H1 (cell line): Measurements from ENCODE around the gene EDC3. TPM values are rescaled to one million over a fixed set of nuclear protein-coding genes. Genes with fewer than 3 reads are reported as not detected.

ENCODE experiments used
- CTCF ChIA-PET: fragments of 300-600 bp; sonication (Branson Sonifier 250); formaldehyde crosslinking; loops from one replicate; lab custom pipeline; 2021; ENCODE audit not compliant: partially characterized antibody; lab: Charles Lee
- POLR2A ChIA-PET: fragments of 300-600 bp; sonication (Branson Sonifier 250); formaldehyde crosslinking; loops from one replicate; lab custom pipeline; 2021; ENCODE audit warnings: inconsistent platforms; ENCODE audit not compliant: partially characterized antibody; lab: Charles Lee
- DNase-seq, 2 experiments: peaks; one replicate each; pipeline versions ENCODE4 v3.0.0 to v3.0.0-alpha.2; 2010 to 2022; ENCODE audit warnings: low spot score in 2 of 2, low read depth in 1 of 2, mixed read lengths in 1 of 2
- FAIRE-seq: peaks from 2 replicates; lab custom pipeline; 2011; peaks lifted over from hg19 to GRCh38; lab: Jason Lieb, UNC
- H2AFZ ChIP-seq: 2 replicates; pipeline ENCODE4 v1.8.1; 2012; ENCODE audit warnings: low read length, inconsistent platforms
- H2AK5ac ChIP-seq: 2 replicates; pipeline ENCODE4 v1.6.1; 2013; ENCODE audit warnings: low read depth, low read length
- H2BK120ac ChIP-seq: replicated peaks from 2 replicates; pipeline ENCODE3; 2013; ENCODE audit warnings: low read depth, low read length, inconsistent platforms
- H2BK12ac ChIP-seq: 2 replicates; pipeline ENCODE4 v1.6.1; 2013; ENCODE audit warnings: low read depth, low read length
- H2BK15ac ChIP-seq: 2 replicates; pipeline ENCODE4 v1.6.1; 2013; ENCODE audit warnings: low read length
- H2BK20ac ChIP-seq: 2 replicates; pipeline ENCODE4 v1.6.1; 2013; ENCODE audit warnings: low read length
- H2BK5ac ChIP-seq: 2 replicates; pipeline ENCODE4 v1.6.1; 2013; ENCODE audit warnings: low read depth, low read length
- H3K14ac ChIP-seq: 2 replicates; pipeline ENCODE4 v1.6.1; 2013; ENCODE audit warnings: inconsistent platforms; ENCODE audit not compliant: insufficient read length
- H3K18ac ChIP-seq: 2 replicates; pipeline ENCODE4 v1.6.1; 2013; ENCODE audit warnings: low read length; ENCODE audit errors: extremely low read depth
- H3K23ac ChIP-seq: 2 replicates; pipeline ENCODE4 v1.6.1; 2013; ENCODE audit warnings: inconsistent platforms; ENCODE audit not compliant: insufficient read length
- H3K23me2 ChIP-seq: 2 replicates; pipeline ENCODE4 v1.6.1; 2013; ENCODE audit warnings: low read depth, low read length
- H3K27ac ChIP-seq: 2 replicates; pipeline ENCODE4 v1.6.1; 2011; ENCODE audit warnings: low read depth, low read length, inconsistent platforms
- H3K27me3 ChIP-seq, 4 experiments: replicated peaks in 1 of 4; 1 replicate in 1 of 4; 2 replicates in 3 of 4; pipeline versions ENCODE4 v1.6.1 to v1.8.1; 2011 to 2013; ENCODE audit warnings: low read length in 3 of 4, mild to moderate bottlenecking in 3 of 4, inconsistent platforms in 2 of 4, mixed read lengths in 2 of 4, moderate library complexity in 1 of 4; ENCODE audit not compliant: control insufficient read depth in 3 of 4, insufficient read depth in 3 of 4; ENCODE audit errors: extremely low read depth in 1 of 4
- H3K36me3 ChIP-seq, 4 experiments: 2 replicates each; pipeline versions ENCODE4 v1.6.1 to v1.8.1; 2011 to 2013; ENCODE audit warnings: mild to moderate bottlenecking in 4 of 4, low read length in 3 of 4, moderate library complexity in 2 of 4, control low read depth in 1 of 4, inconsistent platforms in 1 of 4; ENCODE audit not compliant: insufficient read depth in 4 of 4, control insufficient read depth in 2 of 4
- H3K4ac ChIP-seq: replicated peaks from 2 replicates; pipeline ENCODE3; 2013; ENCODE audit warnings: low read length, low read depth, mixed read lengths, inconsistent platforms; ENCODE audit not compliant: insufficient read length
- H3K4me1 ChIP-seq, 4 experiments: replicated peaks in 1 of 4; 1 replicate in 1 of 4; 2 replicates in 3 of 4; pipeline versions ENCODE4 v1.6.1 to v1.8.1; 2011 to 2013; ENCODE audit warnings: low read length in 3 of 4, inconsistent platforms in 2 of 4, mixed read lengths in 1 of 4; ENCODE audit not compliant: insufficient read depth in 4 of 4, control insufficient read depth in 3 of 4
- H3K4me2 ChIP-seq, 2 experiments: 2 replicates each; pipeline versions ENCODE4 v1.6.1 to v1.8.1; 2011 to 2013; ENCODE audit warnings: low read depth in 2 of 2, low read length in 2 of 2, control low read depth in 1 of 2, inconsistent platforms in 1 of 2, mild to moderate bottlenecking in 1 of 2; ENCODE audit not compliant: insufficient read depth in 1 of 2
- H3K4me3 ChIP-seq, 4 experiments: fragments of 200-600, 300-600 bp in 1 of 4; sonication (generic), shearing (Covaris generic), sonication (Bioruptor Twin) in 1 of 4; 2 replicates each; pipeline versions ENCODE4 v1.5.1 to v1.8.1; 2011 to 2016; ENCODE audit warnings: low read length in 4 of 4, low read depth in 3 of 4, control low read depth in 2 of 4, inconsistent platforms in 2 of 4, mild to moderate bottlenecking in 2 of 4, mixed read lengths in 1 of 4, moderate library complexity in 1 of 4; ENCODE audit not compliant: insufficient read depth in 2 of 4; ENCODE audit errors: extremely low read depth in 1 of 4
- H3K56ac ChIP-seq: replicated peaks from 2 replicates; pipeline ENCODE3; 2013; ENCODE audit warnings: low read depth, mild to moderate bottlenecking, mixed read lengths, low read length, inconsistent platforms; ENCODE audit not compliant: insufficient read length
- H3K79me1 ChIP-seq: 2 replicates; pipeline ENCODE4 v1.6.1; 2013; ENCODE audit warnings: low read depth, low read length, control low read depth
- H3K79me2 ChIP-seq, 2 experiments: 2 replicates each; pipeline versions ENCODE4 v1.6.1 to v1.8.1; 2012 to 2013; ENCODE audit warnings: low read length in 2 of 2, mild to moderate bottlenecking in 2 of 2, inconsistent platforms in 1 of 2; ENCODE audit not compliant: insufficient read depth in 2 of 2, control insufficient read depth in 1 of 2
- H3K9ac ChIP-seq, 4 experiments: replicated peaks in 1 of 4; 1 replicate in 1 of 4; 2 replicates in 3 of 4; pipeline versions ENCODE4 v1.6.1 to v1.8.1; 2011 to 2013; ENCODE audit warnings: low read depth in 3 of 4, low read length in 3 of 4, control low read depth in 2 of 4, mild to moderate bottlenecking in 2 of 4, moderate library complexity in 2 of 4, inconsistent platforms in 1 of 4; ENCODE audit errors: extremely low read depth in 1 of 4
- H3K9me3 ChIP-seq, 2 experiments: 2 replicates each; pipeline versions ENCODE4 v1.6.1 to v1.8.1; 2012 to 2013; ENCODE audit warnings: mild to moderate bottlenecking in 2 of 2, moderate library complexity in 2 of 2, control low read depth in 1 of 2, inconsistent platforms in 1 of 2, low read depth in 1 of 2, low read length in 1 of 2, mixed read lengths in 1 of 2; ENCODE audit not compliant: insufficient read depth in 2 of 2
- H4K20me1 ChIP-seq, 2 experiments: replicated peaks in 1 of 2; 2 replicates each; pipeline versions ENCODE3 to v1.8.1; 2011 to 2013; ENCODE audit warnings: inconsistent platforms in 2 of 2, low read length in 2 of 2, mild to moderate bottlenecking in 1 of 2; ENCODE audit not compliant: insufficient read depth in 2 of 2, control insufficient read depth in 1 of 2
- H4K5ac ChIP-seq: 2 replicates; pipeline ENCODE4 v1.6.1; 2013; ENCODE audit warnings: low read length, low read depth, mixed read lengths, inconsistent platforms; ENCODE audit not compliant: insufficient read length
- H4K8ac ChIP-seq: 2 replicates; pipeline ENCODE4 v1.8.0; 2013; ENCODE audit warnings: mild to moderate bottlenecking, moderate library complexity, low read length, inconsistent platforms; ENCODE audit not compliant: insufficient read depth; ENCODE audit errors: extremely low read depth
- H4K91ac ChIP-seq: replicated peaks from 2 replicates; pipeline ENCODE3; 2013; ENCODE audit warnings: low read length, mixed read lengths, inconsistent platforms; ENCODE audit not compliant: insufficient read length
- WGBS, 2 experiments: shearing (Covaris generic) in 1 of 2; methylation state at CpG; one replicate each; pipeline versions ENCODE4 v1.1.6 to v1.1.7; 2013 to 2015; ENCODE audit warnings: low lambda C conversion rate in 2 of 2, mixed read lengths in 2 of 2, inconsistent platforms in 1 of 2, low coverage in 1 of 2, missing lambda C conversion rate in 1 of 2; ENCODE audit not compliant: insufficient replicate concordance in 2 of 2, insufficient coverage in 1 of 2, insufficient read length in 1 of 2; ENCODE audit errors: extremely low coverage in 1 of 2, missing lambda C conversion rate in 1 of 2; 5-methylcytosine and 5-hydroxymethylcytosine counted together
- polyA plus RNA-seq, 7 experiments: library from polyadenylated mRNA; depleted of rRNA in 3 of 7; stranded (reverse) in 5 of 7; unstranded in 2 of 7; fragments of >200 nt in 5 of 7; fragments of 200-250 nt in 2 of 7; gene quantifications; 1 replicate in 5 of 7; 2 replicates in 1 of 7; 4 replicates in 1 of 7; pipeline versions ENCODE4 v1.2.1 to v1.2.3, GENCODE V29; 2011 to 2013; ENCODE audit warnings: missing spikeins in 2 of 7, mixed read lengths in 2 of 7
- total RNA-seq: library from RNA; stranded (reverse); fragmentation: NEBNext Ultra II Directional; extraction: Animal tissue kit (Norgen Biotek cat#: 25700); gene quantifications from 2 replicates; pipeline ENCODE4 v1.2.1, GENCODE V29; 2021

The EDC3 gene
- total and polyA plus RNA-seq, 2 of the 8 experiments (the other 6 are each of a cell fraction or from before 2014, with no cell fraction given) = 45.0 to 50.8 TPM

GRCh38 chr15:74592222-74592621 lies 103.6 kb downstream of the EDC3 start:
- POLR2A ChIA-PET = interaction anchor here (0.9 to 2.4 kb wide), 2 partner anchors 9 to 18 kb away, joined by 4 to 6 read pairs; no protein-coding TSS in a partner anchor
- CTCF ChIA-PET = interaction anchor here (1.3 to 1.7 kb wide), 3 partner anchors 14 to 17 kb away, joined by 4 read pairs; no protein-coding TSS in a partner anchor
- H3K36me3 ChIP-seq = peaks cover 36 to 60% (median 53%) of the 10 kb centered on the region in 4 experiments
- no peak overlapping the region for H3K4me3 ChIP-seq
- no peak overlapping the region for H4K5ac ChIP-seq
- H3K27me3 ChIP-seq = no peaks in the 10 kb centered on the region
- H3K79me2 ChIP-seq = 0 out of 4 replicates have a peak, but pooled peaks cover 0 to 2% of the 10 kb centered on the region in 2 experiments
- no peak overlapping the region for H2BK120ac ChIP-seq
- no peak overlapping the region for H3K18ac ChIP-seq
- H3K4ac ChIP-seq = no peak overlapping the region
- H2BK15ac ChIP-seq = no peak overlapping the region
- FAIRE-seq = no peak
- H2BK20ac ChIP-seq = no peak overlapping the region
- H2BK12ac ChIP-seq = no peak overlapping the region
- no peak overlapping the region for H3K27ac ChIP-seq
- H4K91ac ChIP-seq = no peak overlapping the region
- no peak for DNase-seq
- WGBS, 2 experiments = 90% methylated on average over 3 of the region's 3 CpGs; no CpG with 5 or more reads in 1 of the 2 experiments
- H2AK5ac ChIP-seq = no peak overlapping the region
- no peak overlapping the region for H2AFZ ChIP-seq
- 0 out of 2 replicates have a peak, but pooled peaks cover 6% of the 10 kb centered on the region for H3K79me1 ChIP-seq
- H3K23ac ChIP-seq = no peak overlapping the region
- H3K9ac ChIP-seq = no peak overlapping the region
- peaks cover 0 to 6% (median 5%) of the 10 kb centered on the region in 4 experiments; a peak in 3 of 7 replicates for H3K4me1 ChIP-seq
- H3K4me2 ChIP-seq = no peak overlapping the region
- H3K23me2 ChIP-seq = no peaks in the 10 kb centered on the region
- peaks cover 5 to 6% of the 10 kb centered on the region in 2 experiments for H4K20me1 ChIP-seq
- no peaks in the 10 kb centered on the region for H3K9me3 ChIP-seq
- no peak overlapping the region for H3K14ac ChIP-seq
- no peak overlapping the region for H4K8ac ChIP-seq
- H2BK5ac ChIP-seq = no peak overlapping the region
- H3K56ac ChIP-seq = no peak overlapping the region
